Left forelimb (tissue), 1 donor: ENCODE results near the gene ASRGL1.
"Not testable (repeated sequence)": the region's sequence is repeated elsewhere in the genome, so short reads cannot be mapped to it uniquely, and the experiment has no call there.

Source experiments
- DNase-seq: peaks from one replicate; pipeline ENCODE4 v3.0.0-alpha.2; 2018; ENCODE audit warnings: low spot score

ASRGL1 gene

GRCh38 chr11:62337303-62338181 is at the start of gene ASRGL1:
ASRGL1 (plus strand) TSS chr11:62337448; CDS start chr11:62337978, 530 bp downstream.
- peak; percentile 81 for DNase-seq

- no peak for DNase-seq
Measured at GRCh38 chr11:62295504-62295903, 41.7 kb upstream of the ASRGL1 start.

- DNase-seq = no peak
Measured at GRCh38 chr11:62298975-62299374, 38.3 kb upstream of the ASRGL1 start, which contains the start of gene SCGB1D4. SCGB1D4 (minus strand) TSS chr11:62299075; CDS start chr11:62299010, 65 bp downstream.

- DNase-seq = no peak
Measured at GRCh38 chr11:62306227-62306626, 31.0 kb upstream of the ASRGL1 start.

GRCh38 chr11:62307950-62308349 is 29.3 kb upstream of the ASRGL1 start:
- DNase-seq = no peak

- DNase-seq = no peak
Measured at GRCh38 chr11:62309991-62310390, 27.3 kb upstream of the ASRGL1 start.

- DNase-seq = no peak
Measured at GRCh38 chr11:62315431-62315830, 21.8 kb upstream of the ASRGL1 start.

- DNase-seq = no peak
Measured at GRCh38 chr11:62322524-62322923, 14.7 kb upstream of the ASRGL1 start.

- no peak for DNase-seq
Measured at GRCh38 chr11:62324731-62325556, 12.3 kb upstream of the ASRGL1 start.

GRCh38 chr11:62325781-62326180 is 11.5 kb upstream of the ASRGL1 start:
- not testable (repeated sequence) for DNase-seq

GRCh38 chr11:62326719-62327118 is 10.5 kb upstream of the ASRGL1 start:
- not testable (repeated sequence) for DNase-seq

- not testable (repeated sequence) for DNase-seq
Measured at GRCh38 chr11:62327541-62327940, 9.7 kb upstream of the ASRGL1 start.

GRCh38 chr11:62331264-62331663 is 6.0 kb upstream of the ASRGL1 start:
- DNase-seq = not testable (repeated sequence)

GRCh38 chr11:62333768-62334167 is 3.5 kb upstream of the ASRGL1 start:
- DNase-seq = no peak

GRCh38 chr11:62336949-62337302 is 322 bp upstream of the ASRGL1 start:
- DNase-seq = not testable (repeated sequence)

- DNase-seq = no peak
Measured at GRCh38 chr11:62338218-62338617, 970 bp downstream of the ASRGL1 start.

- no peak for DNase-seq
Measured at GRCh38 chr11:62340269-62340901, 3.1 kb downstream of the ASRGL1 start.

- DNase-seq = no peak
Measured at GRCh38 chr11:62341588-62341987, 4.3 kb downstream of the ASRGL1 start.

GRCh38 chr11:62343646-62344190 is 6.5 kb downstream of the ASRGL1 start:
- DNase-seq = not testable (repeated sequence)

GRCh38 chr11:62344210-62344609 is 7.0 kb downstream of the ASRGL1 start:
- DNase-seq = no peak

- no peak for DNase-seq
Measured at GRCh38 chr11:62345861-62346260, 8.6 kb downstream of the ASRGL1 start.
